ENCODE measurements around the gene TBXAS1. TPM values are rescaled to one million over a fixed set of nuclear protein-coding genes. Genes with fewer than 3 reads are reported as not detected.

TBXAS1 gene
- total RNA-seq, result 0.57 TPM in 1 of 2 replicates, not detected in the other

DNA sequence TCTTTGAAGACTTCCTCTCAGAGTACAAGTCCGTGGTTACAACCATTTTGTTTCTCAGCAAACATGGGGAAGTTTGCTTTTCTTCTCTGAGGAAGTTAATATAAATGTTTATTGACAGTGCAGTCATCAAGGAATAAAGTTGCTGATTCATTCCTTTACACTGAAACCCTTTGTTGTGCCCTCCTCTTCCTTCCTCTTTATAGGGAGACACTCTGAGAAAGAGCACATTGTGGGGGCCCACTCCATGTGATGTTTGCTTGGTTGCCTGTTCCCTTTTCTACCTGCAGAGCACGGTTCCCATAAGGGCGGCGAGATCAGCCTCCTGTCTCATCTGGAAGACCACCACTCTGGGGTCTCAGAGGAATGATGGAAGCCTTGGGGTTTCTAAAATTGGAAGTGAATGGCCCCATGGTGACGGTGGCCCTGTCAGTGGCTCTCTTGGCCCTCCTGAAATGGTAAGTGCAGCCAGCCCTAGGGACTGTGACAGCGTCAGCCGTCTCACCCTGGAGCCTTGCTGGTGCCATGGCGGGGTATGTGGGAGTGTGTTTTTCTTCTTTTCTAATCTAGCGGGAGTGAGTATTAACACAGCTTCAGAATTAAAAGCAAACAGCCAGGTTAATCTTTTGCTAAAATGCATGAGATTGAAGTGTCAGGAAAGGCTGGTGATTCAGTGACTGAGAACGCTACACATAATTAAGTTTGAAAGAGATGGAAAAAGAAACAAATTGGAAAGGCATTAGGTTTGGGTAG is at the start of gene TBXAS1:
Gene TBXAS1, plus strand, starts transcription at position 240 of the 750 bp plus-strand sequence. Its CDS starts 127 bp downstream, at position 367.

DNA sequence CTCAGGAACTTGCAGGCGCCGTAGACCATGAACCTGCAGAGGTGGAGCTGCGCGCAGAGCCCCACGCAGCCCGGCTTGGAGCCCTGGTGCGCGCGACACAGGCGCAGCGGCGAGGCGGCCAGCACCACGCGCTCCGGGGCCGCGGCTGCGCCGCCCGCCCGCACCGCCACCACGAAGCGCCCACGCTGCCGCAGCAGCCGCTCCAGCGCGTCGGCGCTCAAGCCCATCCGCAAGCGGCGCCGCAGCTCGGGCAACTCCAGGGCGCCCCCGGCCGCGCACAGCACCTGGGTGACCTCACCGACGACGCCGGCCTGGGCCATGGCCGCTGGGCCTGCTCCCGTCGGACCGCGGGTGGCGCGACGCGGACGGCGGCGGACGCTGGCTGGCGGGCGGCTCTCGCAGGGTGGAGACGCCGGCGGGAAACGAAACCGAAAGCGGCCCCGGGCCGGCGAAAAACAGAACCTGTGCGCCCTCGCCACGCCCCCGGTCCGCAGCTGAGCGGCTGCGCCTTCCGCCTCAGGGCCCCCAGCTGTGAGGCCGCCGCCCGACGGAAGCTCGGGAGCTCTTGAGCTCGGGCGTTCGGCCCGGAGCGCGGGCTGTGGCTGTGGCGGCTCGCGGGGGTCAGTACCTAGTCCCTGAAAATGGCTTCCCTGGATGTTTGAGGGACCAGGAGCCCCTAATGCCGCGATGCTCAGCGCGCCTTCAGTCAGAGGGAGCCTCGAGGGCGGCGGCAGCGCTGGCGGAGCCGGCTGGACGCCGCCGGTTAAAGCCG is 233.7 kb downstream of the TBXAS1 start, which contains the start of gene PARP12:
Gene PARP12, minus strand, starts transcription at position 424 of the 772 bp plus-strand sequence. Its CDS starts 104 bp downstream, at position 320.

Other genes starting within 250 kb of the TBXAS1 start
- 6.3 and 12.0 TPM in 2 replicates for gene HIPK2, start 51.3 kb upstream of the TBXAS1 start, total RNA-seq
- gene PARP12, start 233.7 kb downstream of the TBXAS1 start, total RNA-seq, result 27.8 and 34.6 TPM in 2 replicates

Measured in hair follicular keratinocyte (primary cell).